Activated CD8-positive, alpha-beta memory T cell treated with anti-CD3 and anti-CD28 coated beads, Interleukin-2, amount 10 ng/mL, durations not matched to agents 7 days and 5 days (primary cell): ENCODE results near the gene TBC1D10B. TPM values are rescaled to one million over a fixed set of nuclear protein-coding genes. Genes with fewer than 3 reads are reported as not detected.

ENCODE experiments used
- ATAC-seq: fragments of 150-1000 bp; cut with Tn5 transposase; one replicate; pipeline ENCODE4 v1.10.0; 2021; ENCODE audit warnings: moderate library complexity
- CTCF ChIA-PET: fragments of 350-600 bp; sonication (Branson Sonifier 250); formaldehyde crosslinking; loops from one replicate; lab custom pipeline; 2021; ENCODE audit warnings: antibody characterized with exemption; lab: Charles Lee
- DNase-seq: peaks from one replicate; pipeline ENCODE4 v3.0.0-alpha.2; 2020
- H3K27ac Mint-ChIP-seq: one replicate; pipeline ENCODE4 v1.8.0; 2021; ENCODE audit warnings: mild to moderate bottlenecking, mixed read lengths
- H3K27me3 Mint-ChIP-seq: one replicate; pipeline ENCODE4 v1.8.0; 2021; ENCODE audit warnings: mixed read lengths
- H3K36me3 Mint-ChIP-seq: one replicate; pipeline ENCODE4 v1.8.0; 2021; ENCODE audit warnings: mild to moderate bottlenecking, mixed read lengths
- H3K4me1 Mint-ChIP-seq: one replicate; pipeline ENCODE4 v1.8.0; 2021; ENCODE audit warnings: mixed read lengths
- H3K4me3 Mint-ChIP-seq: one replicate; pipeline ENCODE4 v1.8.0; 2021; ENCODE audit warnings: mild to moderate bottlenecking, moderate library complexity, mixed read lengths
- H3K9me3 Mint-ChIP-seq: one replicate; pipeline ENCODE4 v1.8.0; 2022; ENCODE audit warnings: low read depth, mixed read lengths
- total RNA-seq, 2 experiments: library from RNA; stranded (reverse); gene quantifications; one replicate each; pipeline ENCODE4 v1.2.3, GENCODE V29; 2021

Gene TBC1D10B
- total RNA-seq, 2 experiments from 2014 or later, result 84.1 to 87.3 TPM

- no peaks in the 10 kb centered on the region for H3K27me3 Mint-ChIP-seq
- DNase-seq (no peak), ATAC-seq (no peak)
- peak overlapping the region; percentile 100 for H3K27ac Mint-ChIP-seq
- H3K9me3 Mint-ChIP-seq, result no peaks in the 10 kb centered on the region
- CTCF ChIA-PET, result no interaction called here
- peaks cover 42% of the 10 kb centered on the region for H3K4me1 Mint-ChIP-seq
- H3K36me3 Mint-ChIP-seq, result peaks cover 17% of the 10 kb centered on the region
- no peak overlapping the region for H3K4me3 Mint-ChIP-seq
These were observed 6.2 kb upstream of the TBC1D10B start for GRCh38 chr16:30376461-30376902.

GRCh38 chr16:30375864-30376263, 5.6 kb upstream of the TBC1D10B start:
- H3K4me3 Mint-ChIP-seq, result no peak overlapping the region
- CTCF ChIA-PET, result no interaction called here
- H3K27ac Mint-ChIP-seq, result no peak overlapping the region
- H3K4me1 Mint-ChIP-seq, result peaks cover 42% of the 10 kb centered on the region
- ATAC-seq (no peak), DNase-seq (no peak)
- peaks cover 12% of the 10 kb centered on the region for H3K36me3 Mint-ChIP-seq
- no peaks in the 10 kb centered on the region for H3K9me3 Mint-ChIP-seq
- no peaks in the 10 kb centered on the region for H3K27me3 Mint-ChIP-seq

- ATAC-seq (no peak), DNase-seq (no peak)
- no peaks in the 10 kb centered on the region for H3K27me3 Mint-ChIP-seq
- H3K4me1 Mint-ChIP-seq, result peaks cover 33% of the 10 kb centered on the region
- CTCF ChIA-PET, result no interaction called here
- H3K4me3 Mint-ChIP-seq, result no peak within 1 kb of the TSS
- H3K36me3 Mint-ChIP-seq, result peaks cover 8% of the 10 kb centered on the region
- no peaks in the 10 kb centered on the region for H3K9me3 Mint-ChIP-seq
- no peak within 1 kb of the TSS for H3K27ac Mint-ChIP-seq
These were observed 4.2 kb upstream of the TBC1D10B start, which contains the start of gene MYL11 for GRCh38 chr16:30374538-30374937. Gene MYL11 (plus strand): TSS chr16:30374802. CDS start chr16:30374858, 56 bp downstream.

- no peak for DNase-seq
- ATAC-seq, result no peak
- Mint-ChIP-seq H3K36me3 (peaks cover 12% of the 10 kb centered on the region), H3K4me1 (peaks cover 33% of the 10 kb centered on the region), H3K27me3 (no peaks in the 10 kb centered on the region), H3K4me3 (no peak overlapping the region), H3K9me3 (no peaks in the 10 kb centered on the region), H3K27ac (peak overlapping the region; percentile 22)
- CTCF ChIA-PET, result interaction anchor here (0.6 to 7.3 kb wide), 2 partner anchors 16 to 36 kb away, joined by 3 to 61 read pairs; partner anchors contain the start of gene ZNF771
These were observed 2.4 kb upstream of the TBC1D10B start for GRCh38 chr16:30372725-30373124.

GRCh38 chr16:30372038-30372712, 1.9 kb upstream of the TBC1D10B start:
- H3K4me3 Mint-ChIP-seq, result peak overlapping the region; percentile 77
- H3K27ac Mint-ChIP-seq, result peak overlapping the region; percentile 94
- DNase-seq (no peak), ATAC-seq (no peak)
- peaks cover 15% of the 10 kb centered on the region for H3K36me3 Mint-ChIP-seq
- H3K4me1 Mint-ChIP-seq, result peaks cover 33% of the 10 kb centered on the region
- CTCF ChIA-PET, result interaction anchor here (0.6 to 7.3 kb wide), 10 partner anchors 10 to 280 kb away, joined by 3 to 61 read pairs (median 6); partner anchors contain the start of genes CD2BP2, SEPTIN1 and ZNF771
- H3K9me3 Mint-ChIP-seq, result no peaks in the 10 kb centered on the region
- no peaks in the 10 kb centered on the region for H3K27me3 Mint-ChIP-seq

GRCh38 chr16:30371248-30371816, 1.0 kb upstream of the TBC1D10B start:
- CTCF ChIA-PET, result interaction anchor here (0.8 to 7.3 kb wide), 20 partner anchors 9 to 289 kb away, joined by 3 to 61 read pairs (median 4); partner anchors contain the start of genes CD2BP2, DCTPP1, FBRS and SEPTIN1
- Mint-ChIP-seq H3K4me1 (peaks cover 38% of the 10 kb centered on the region), H3K4me3 (peak overlapping the region; percentile 77), H3K27me3 (no peaks in the 10 kb centered on the region), H3K36me3 (peaks cover 21% of the 10 kb centered on the region), H3K9me3 (no peaks in the 10 kb centered on the region), H3K27ac (peak overlapping the region; percentile 94)
- DNase-seq (no peak), ATAC-seq (no peak)

- Mint-ChIP-seq H3K27me3 (no peaks in the 10 kb centered on the region), H3K36me3 (peaks cover 30% of the 10 kb centered on the region), H3K4me3 (peak overlapping the region; percentile 95), H3K9me3 (no peaks in the 10 kb centered on the region), H3K4me1 (peaks cover 45% of the 10 kb centered on the region), H3K27ac (peak overlapping the region; percentile 94)
- CTCF ChIA-PET, result interaction anchor here (1.0 to 7.3 kb wide), 8 partner anchors 16 to 184 kb away, joined by 3 to 61 read pairs (median 6); partner anchors contain the start of genes CD2BP2 and ZNF771
- peak; percentile 5 for ATAC-seq
- DNase-seq, result no peak
These were observed 297 bp downstream of the TBC1D10B start for GRCh38 chr16:30369938-30370455.

- Mint-ChIP-seq H3K4me1 (peaks cover 45% of the 10 kb centered on the region), H3K27ac (peak overlapping the region; percentile 62), H3K4me3 (peak overlapping the region; percentile 95), H3K27me3 (no peaks in the 10 kb centered on the region), H3K9me3 (no peaks in the 10 kb centered on the region), H3K36me3 (peaks cover 35% of the 10 kb centered on the region)
- DNase-seq, result no peak
- ATAC-seq, result no peak
- CTCF ChIA-PET, result interaction anchor here (0.6 to 7.3 kb wide), 10 partner anchors 12 to 158 kb away, joined by 3 to 61 read pairs (median 4); partner anchors contain the start of genes CD2BP2, SEPTIN1 and ZNF771
These were observed 980 bp downstream of the TBC1D10B start for GRCh38 chr16:30369091-30369937.

GRCh38 chr16:30368792-30369090, 1.6 kb downstream of the TBC1D10B start:
- Mint-ChIP-seq H3K4me3 (peak overlapping the region; percentile 95), H3K4me1 (peaks cover 45% of the 10 kb centered on the region), H3K27me3 (no peaks in the 10 kb centered on the region), H3K9me3 (no peaks in the 10 kb centered on the region), H3K36me3 (peaks cover 35% of the 10 kb centered on the region), H3K27ac (peak overlapping the region; percentile 62)
- DNase-seq (no peak), ATAC-seq (no peak)
- CTCF ChIA-PET, result interaction anchor here (0.6 to 7.3 kb wide), 8 partner anchors 12 to 61 kb away, joined by 3 to 61 read pairs (median 4); partner anchors contain the start of genes DCTPP1, SEPTIN1 and ZNF771

GRCh38 chr16:30368122-30368791, 2.0 kb downstream of the TBC1D10B start:
- Mint-ChIP-seq H3K27ac (peak overlapping the region; percentile 62), H3K9me3 (no peaks in the 10 kb centered on the region), H3K4me1 (peaks cover 46% of the 10 kb centered on the region), H3K4me3 (peak overlapping the region; percentile 95), H3K27me3 (no peaks in the 10 kb centered on the region), H3K36me3 (peaks cover 38% of the 10 kb centered on the region)
- ATAC-seq (no peak), DNase-seq (no peak)
- CTCF ChIA-PET, result interaction anchor here (0.6 to 7.3 kb wide), 9 partner anchors 10 to 62 kb away, joined by 3 to 61 read pairs (median 4); partner anchors contain the start of genes DCTPP1, SEPTIN1 and ZNF771

- Mint-ChIP-seq H3K4me1 (peaks cover 43% of the 10 kb centered on the region), H3K27me3 (no peaks in the 10 kb centered on the region), H3K27ac (peak overlapping the region; percentile 52), H3K36me3 (peaks cover 42% of the 10 kb centered on the region), H3K9me3 (no peaks in the 10 kb centered on the region), H3K4me3 (peak overlapping the region; percentile 95)
- ATAC-seq, result no peak
- DNase-seq, result no peak
- CTCF ChIA-PET, result interaction anchor here (1.9 to 7.3 kb wide), 3 partner anchors 9 to 62 kb away, joined by 4 to 61 read pairs (median 5); partner anchors contain the start of genes DCTPP1 and ZNF771
These were observed 2.8 kb downstream of the TBC1D10B start for GRCh38 chr16:30367349-30368009.

GRCh38 chr16:30366511-30366910, 3.8 kb downstream of the TBC1D10B start:
- CTCF ChIA-PET, result interaction anchor here (1.9 to 7.3 kb wide), 4 partner anchors 8 to 63 kb away, joined by 4 to 61 read pairs (median 10); partner anchors contain the start of genes DCTPP1 and ZNF771
- no peaks in the 10 kb centered on the region for H3K9me3 Mint-ChIP-seq
- H3K27ac Mint-ChIP-seq, result no peak overlapping the region
- no peak for DNase-seq
- ATAC-seq, result no peak
- H3K27me3 Mint-ChIP-seq, result no peaks in the 10 kb centered on the region
- peak overlapping the region; percentile 95 for H3K4me3 Mint-ChIP-seq
- peaks cover 37% of the 10 kb centered on the region for H3K4me1 Mint-ChIP-seq
- H3K36me3 Mint-ChIP-seq, result peaks cover 47% of the 10 kb centered on the region
